Activated naive CD8-positive, alpha-beta T cell treated with anti-CD3 and anti-CD28 coated beads, Interleukin-2, amount 10 ng/mL, durations not matched to agents 7 days and 5 days (primary cell): ENCODE results near the gene COA1. TPM values are rescaled to one million over a fixed set of nuclear protein-coding genes. Genes with fewer than 3 reads are reported as not detected.
A peak's percentile ranks its signal among the peaks of the same experiment; 100 is the strongest.

Experiments used
- ATAC-seq: fragments of 150-1000 bp; cut with Tn5 transposase; one replicate; pipeline ENCODE4 v1.10.0; 2021; ENCODE audit warnings: low read depth, moderate library complexity
- POLR2A ChIA-PET: fragments of 350-600 bp; sonication (Branson Sonifier 250); formaldehyde crosslinking; loops from one replicate; lab custom pipeline; 2021; ENCODE audit warnings: antibody characterized with exemption; lab: Charles Lee
- DNase-seq: peaks from one replicate; pipeline ENCODE4 v3.0.0; 2021
- H3K27ac Mint-ChIP-seq: one replicate; pipeline ENCODE4 v1.8.0; 2022; ENCODE audit warnings: mild to moderate bottlenecking, mixed read lengths
- H3K27me3 Mint-ChIP-seq: one replicate; pipeline ENCODE4 v1.8.0; 2022; ENCODE audit warnings: mild to moderate bottlenecking, moderate library complexity, mixed read lengths
- H3K36me3 Mint-ChIP-seq: one replicate; pipeline ENCODE4 v1.8.0; 2021; ENCODE audit warnings: mild to moderate bottlenecking, mixed read lengths
- H3K4me1 Mint-ChIP-seq: one replicate; pipeline ENCODE4 v1.8.0; 2021; ENCODE audit warnings: mixed read lengths
- H3K4me3 Mint-ChIP-seq: one replicate; pipeline ENCODE4 v1.8.0; 2022; ENCODE audit warnings: mild to moderate bottlenecking, moderate library complexity, mixed read lengths
- H3K9me3 Mint-ChIP-seq: one replicate; pipeline ENCODE4 v1.8.0; 2021; ENCODE audit warnings: mixed read lengths
- total RNA-seq, 2 experiments: library from RNA; stranded (reverse); gene quantifications; one replicate each; pipeline ENCODE4 v1.2.3, GENCODE V29; 2021

COA1 gene
- total RNA-seq, 2 experiments from 2014 or later: 72.7 to 80.2 TPM

DNA sequence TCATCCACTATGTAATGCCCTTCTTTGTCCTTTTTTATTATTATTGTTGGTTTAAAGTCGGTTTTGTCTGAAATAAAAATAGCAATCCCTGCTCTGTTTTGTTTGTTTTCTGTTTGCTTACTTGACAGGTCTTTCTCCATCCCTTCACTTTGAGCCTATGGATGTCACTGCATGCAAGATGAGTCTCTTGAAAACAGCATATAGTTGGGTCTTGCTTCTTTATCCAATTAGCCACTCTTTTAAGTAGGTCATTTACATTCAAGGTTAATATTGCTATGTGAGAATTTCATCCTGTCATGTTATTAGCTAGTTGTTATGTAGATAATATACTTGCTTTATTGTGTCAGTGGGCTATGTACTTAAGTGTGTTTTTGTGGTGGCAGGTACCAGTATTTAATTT is 25.8 kb downstream of the COA1 start:
- H3K36me3 Mint-ChIP-seq: peaks cover 52% of the 10 kb centered on the region
- H3K4me1 Mint-ChIP-seq: peaks cover 48% of the 10 kb centered on the region
- H3K27ac Mint-ChIP-seq: no peak overlapping the region
- H3K4me3 Mint-ChIP-seq: no peak overlapping the region
- peaks cover 24% of the 10 kb centered on the region for H3K9me3 Mint-ChIP-seq
- POLR2A ChIA-PET: interaction anchor here (1.0 kb wide), 1 partner anchor 121 kb away, joined by 8 read pairs; the partner anchor contains the start of gene STK17A
- DNase-seq (no peak), ATAC-seq (no peak)
- no peaks in the 10 kb centered on the region for H3K27me3 Mint-ChIP-seq

DNA sequence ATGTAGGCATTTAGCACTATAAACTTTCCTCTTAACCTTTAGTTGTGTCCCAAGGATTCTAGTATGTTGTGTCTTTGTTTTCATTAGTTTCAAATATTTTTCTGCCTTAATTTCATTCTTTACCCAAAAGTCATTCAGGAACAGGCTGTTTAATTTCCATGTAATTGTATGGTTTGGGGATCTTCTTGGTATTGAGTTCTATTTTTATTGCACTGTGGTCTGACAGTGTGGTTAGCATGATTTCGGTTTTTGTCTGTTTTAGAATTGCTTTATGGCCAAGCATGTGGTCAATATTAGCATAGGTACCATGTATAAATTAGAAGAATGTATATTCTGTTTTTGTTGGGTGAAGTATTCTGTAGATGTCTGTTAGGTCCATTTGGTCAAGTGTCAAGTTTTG is 26.3 kb downstream of the COA1 start:
- Mint-ChIP-seq H3K4me3 (peak overlapping the region; percentile 39), H3K9me3 (peaks cover 19% of the 10 kb centered on the region), H3K36me3 (peaks cover 46% of the 10 kb centered on the region), H3K4me1 (peaks cover 49% of the 10 kb centered on the region), H3K27me3 (no peaks in the 10 kb centered on the region), H3K27ac (no peak overlapping the region)
- DNase-seq: no peak
- ATAC-seq: no peak
- POLR2A ChIA-PET: interaction anchor here (0.9 kb wide), 1 partner anchor 121 kb away, joined by 6 read pairs; the partner anchor contains the start of gene STK17A

DNA sequence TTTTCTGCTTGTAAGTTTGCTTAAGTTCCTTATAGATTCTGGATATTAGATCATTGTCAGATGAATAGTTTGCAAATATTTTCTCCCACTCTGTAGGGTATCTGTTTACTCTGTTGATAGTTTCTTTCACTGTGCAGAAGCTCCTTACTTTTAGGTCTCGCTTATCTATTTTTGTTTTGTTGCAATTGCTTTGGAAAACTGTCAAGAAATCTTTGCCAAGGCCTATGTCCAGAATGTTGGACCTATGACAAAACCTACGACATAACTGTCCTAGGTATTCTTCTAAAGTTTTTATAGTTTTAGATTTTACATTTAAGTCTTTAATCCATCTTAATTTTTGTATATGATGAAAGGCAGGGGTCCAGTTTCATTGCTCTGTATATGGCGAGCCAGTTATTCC is 27.4 kb downstream of the COA1 start:
- POLR2A ChIA-PET: interaction anchor here (0.9 to 5.2 kb wide), 2 partner anchors 118 to 119 kb away, joined by 6 to 143 read pairs; partner anchors contain the start of gene STK17A
- DNase-seq: no peak
- ATAC-seq: no peak
- H3K4me3 Mint-ChIP-seq: no peak overlapping the region
- H3K27me3 Mint-ChIP-seq: no peaks in the 10 kb centered on the region
- H3K9me3 Mint-ChIP-seq: peaks cover 13% of the 10 kb centered on the region
- peaks cover 53% of the 10 kb centered on the region for H3K4me1 Mint-ChIP-seq
- peaks cover 38% of the 10 kb centered on the region for H3K36me3 Mint-ChIP-seq
- no peak overlapping the region for H3K27ac Mint-ChIP-seq

DNA sequence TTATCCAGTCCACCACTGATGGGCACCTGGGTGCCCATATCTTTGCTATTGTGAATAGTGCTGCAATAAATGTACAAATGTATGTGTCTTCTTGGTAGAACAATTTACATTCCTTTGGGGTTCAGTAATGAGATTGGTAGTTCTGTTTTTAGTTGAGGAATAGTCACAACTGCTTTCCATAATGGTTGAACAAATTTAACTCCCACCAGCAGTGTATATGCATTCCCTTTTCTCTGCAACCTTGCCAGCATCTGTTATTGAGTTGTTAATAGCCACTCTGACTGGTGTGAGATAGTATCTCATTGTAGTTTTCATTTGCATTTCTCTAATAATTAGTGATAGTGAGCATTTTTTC is 27.8 kb downstream of the COA1 start:
- H3K27me3 Mint-ChIP-seq: no peaks in the 10 kb centered on the region
- POLR2A ChIA-PET: interaction anchor here (5.2 kb wide), 1 partner anchor 117 kb away, joined by 143 read pairs; the partner anchor contains the start of gene STK17A
- H3K4me3 Mint-ChIP-seq: no peak overlapping the region
- DNase-seq: no peak
- peaks cover 36% of the 10 kb centered on the region for H3K36me3 Mint-ChIP-seq
- ATAC-seq: no peak
- peaks cover 13% of the 10 kb centered on the region for H3K9me3 Mint-ChIP-seq
- peaks cover 53% of the 10 kb centered on the region for H3K4me1 Mint-ChIP-seq
- H3K27ac Mint-ChIP-seq: no peak overlapping the region

DNA sequence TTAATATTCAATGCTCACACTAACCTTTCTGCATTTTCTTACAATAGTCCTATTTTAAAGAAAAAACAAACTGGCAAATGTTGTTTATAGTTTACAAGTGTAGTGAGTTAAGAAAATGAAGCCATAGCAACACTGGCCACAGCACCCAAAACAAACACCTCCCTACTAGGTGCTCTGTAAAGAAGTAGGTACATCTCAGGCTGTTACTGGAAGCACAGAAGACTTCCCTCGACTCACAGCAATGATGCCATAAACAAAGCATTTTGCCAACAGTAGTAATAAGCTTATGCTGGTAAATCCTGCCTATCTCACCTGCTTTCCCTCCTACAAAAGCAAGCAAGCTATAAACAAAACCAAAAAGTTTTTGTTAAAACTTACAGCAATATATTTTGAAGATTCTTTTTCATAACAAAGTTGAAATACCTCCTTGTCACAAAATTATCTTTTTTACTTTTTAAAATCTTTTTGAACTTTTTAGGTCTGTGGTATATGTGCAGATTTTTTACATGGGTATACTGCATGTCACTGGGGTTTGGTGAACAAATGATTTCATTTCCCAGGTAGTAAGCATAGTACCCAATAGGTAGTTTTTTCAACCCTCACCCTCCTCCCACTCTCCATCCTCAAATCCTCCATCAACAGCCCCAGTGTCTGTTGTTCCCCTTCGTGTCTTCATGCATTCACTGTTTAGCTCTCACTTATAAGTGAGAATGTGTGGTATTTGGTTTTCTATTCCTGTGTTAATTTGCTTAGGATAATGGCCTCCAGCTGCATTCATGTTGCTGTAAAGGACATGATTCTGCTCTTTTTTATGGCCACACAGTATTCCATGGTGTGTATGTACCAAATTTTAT is 28.4 kb downstream of the COA1 start:
- H3K9me3 Mint-ChIP-seq: peaks cover 13% of the 10 kb centered on the region
- no peak for ATAC-seq
- H3K27ac Mint-ChIP-seq: no peak overlapping the region
- no peak for DNase-seq
- H3K27me3 Mint-ChIP-seq: no peaks in the 10 kb centered on the region
- H3K4me1 Mint-ChIP-seq: peaks cover 53% of the 10 kb centered on the region
- H3K36me3 Mint-ChIP-seq: peaks cover 35% of the 10 kb centered on the region
- POLR2A ChIA-PET: interaction anchor here (0.6 to 5.2 kb wide), 4 partner anchors 53 to 117 kb away, joined by 4 to 143 read pairs (median 16); partner anchors contain the start of gene STK17A
- H3K4me3 Mint-ChIP-seq: no peak overlapping the region

DNA sequence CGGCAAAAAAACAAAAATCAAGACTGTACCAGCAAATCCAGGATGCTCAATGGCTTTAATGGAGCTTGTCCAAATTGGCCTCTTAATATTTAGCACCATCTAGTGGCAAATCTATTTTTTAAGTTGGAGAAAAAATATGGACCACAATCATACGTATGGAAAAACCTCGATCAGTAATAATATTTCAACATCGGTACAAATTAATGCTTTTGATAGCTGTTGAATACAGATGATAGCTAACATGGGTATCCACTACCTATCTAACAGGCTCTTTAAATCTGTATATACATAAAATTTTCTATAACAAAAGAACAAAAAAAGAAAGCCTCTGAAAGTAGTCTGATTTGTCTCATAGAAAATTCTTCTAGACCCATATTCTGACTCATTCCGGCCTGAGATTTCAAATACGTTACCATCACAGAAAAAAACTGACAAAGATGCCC is 29.2 kb downstream of the COA1 start:
- POLR2A ChIA-PET: interaction anchor here (0.5 to 5.2 kb wide), 7 partner anchors 52 to 116 kb away, joined by 3 to 143 read pairs (median 4); partner anchors contain the start of gene STK17A
- ATAC-seq: peak; percentile 48
- Mint-ChIP-seq H3K4me3 (no peak overlapping the region), H3K36me3 (peaks cover 27% of the 10 kb centered on the region), H3K4me1 (peaks cover 49% of the 10 kb centered on the region), H3K27ac (no peak overlapping the region), H3K9me3 (peaks cover 11% of the 10 kb centered on the region), H3K27me3 (no peaks in the 10 kb centered on the region)
- no peak for DNase-seq

DNA sequence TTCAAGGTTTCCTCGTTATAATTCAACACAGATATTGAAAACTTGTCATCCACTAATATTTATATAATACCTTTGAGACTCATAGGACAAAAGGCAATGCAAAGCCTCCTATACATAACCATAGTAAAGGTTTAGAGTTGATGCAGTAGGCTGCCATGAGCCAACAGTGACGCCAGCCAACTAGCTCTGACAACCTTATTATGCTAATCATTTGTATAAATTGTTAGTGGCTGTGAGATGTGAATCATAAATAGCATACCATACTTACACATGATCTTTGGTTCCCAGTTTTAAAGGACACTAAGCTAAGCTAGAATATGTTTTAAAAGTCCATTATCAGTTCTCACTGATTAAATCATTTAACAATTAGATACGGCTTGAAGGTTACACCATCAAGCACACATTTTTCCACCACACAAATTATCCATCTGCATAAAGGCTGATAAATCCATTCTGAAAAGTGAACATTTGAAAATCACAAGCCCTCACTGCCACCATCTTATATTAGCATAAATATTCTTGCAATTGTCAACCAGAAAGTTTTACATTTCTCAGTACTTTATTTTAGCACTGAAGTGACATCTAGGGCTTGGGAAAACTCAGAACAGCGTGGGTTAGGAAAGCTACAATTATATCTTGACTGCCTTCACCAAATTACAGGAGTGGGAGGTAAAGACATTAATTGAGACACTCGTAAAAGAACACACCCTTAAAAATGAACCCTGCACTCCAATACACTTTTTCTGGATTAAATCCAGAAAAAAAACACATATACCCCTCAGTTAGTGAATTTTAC is 30.7 kb downstream of the COA1 start:
- ATAC-seq: no peak
- no peak for DNase-seq
- Mint-ChIP-seq H3K9me3 (peaks cover 3% of the 10 kb centered on the region), H3K4me3 (no peak overlapping the region), H3K27ac (no peak overlapping the region), H3K27me3 (no peaks in the 10 kb centered on the region), H3K4me1 (peaks cover 41% of the 10 kb centered on the region), H3K36me3 (peaks cover 13% of the 10 kb centered on the region)
- POLR2A ChIA-PET: interaction anchor here (1.3 to 5.2 kb wide), 3 partner anchors 50 to 114 kb away, joined by 4 to 143 read pairs (median 27); partner anchors contain the start of gene STK17A

DNA sequence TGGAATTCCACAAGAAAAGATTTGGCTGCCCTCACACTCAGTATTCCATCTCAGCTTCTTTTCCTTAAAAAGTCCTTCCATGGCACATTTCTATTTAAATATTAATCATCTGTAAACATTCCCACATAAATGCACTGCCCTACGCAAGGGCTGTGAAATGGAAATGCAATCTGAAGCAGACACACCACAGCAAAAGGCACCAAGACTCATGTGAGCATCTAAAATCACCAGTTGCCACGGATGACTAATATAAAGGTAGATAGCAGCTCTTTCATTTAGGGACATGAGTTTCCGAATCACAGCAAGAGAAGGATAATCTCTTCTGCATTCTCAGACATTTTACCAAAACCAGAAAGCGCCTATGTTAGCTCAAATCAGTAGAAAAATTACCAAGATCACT is 31.6 kb downstream of the COA1 start:
- POLR2A ChIA-PET: interaction anchor here (1.3 to 5.2 kb wide), 3 partner anchors 49 to 113 kb away, joined by 4 to 143 read pairs (median 27); partner anchors contain the start of gene STK17A
- H3K4me3 Mint-ChIP-seq: no peak overlapping the region
- H3K27ac Mint-ChIP-seq: no peak overlapping the region
- H3K27me3 Mint-ChIP-seq: no peaks in the 10 kb centered on the region
- ATAC-seq: no peak
- H3K36me3 Mint-ChIP-seq: peaks cover 6% of the 10 kb centered on the region
- peaks cover 31% of the 10 kb centered on the region for H3K4me1 Mint-ChIP-seq
- DNase-seq: no peak
- no peaks in the 10 kb centered on the region for H3K9me3 Mint-ChIP-seq

DNA sequence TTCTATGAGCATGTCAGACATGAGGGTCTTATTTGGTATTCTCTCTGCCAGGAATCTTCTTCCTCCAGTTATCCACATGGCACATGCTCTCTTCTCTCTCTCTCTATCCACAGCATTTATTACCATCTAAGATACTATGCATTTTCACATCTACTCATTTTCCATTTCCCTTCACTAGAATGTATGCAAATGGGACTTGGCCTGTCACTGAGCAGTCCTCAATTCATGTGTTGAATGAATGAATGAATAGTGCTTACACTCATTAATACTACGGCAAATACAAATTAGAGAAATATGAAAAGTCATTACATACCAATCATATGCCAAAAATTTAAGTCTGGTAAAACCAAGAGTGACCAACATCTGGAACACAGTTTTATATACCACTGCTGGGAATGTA is 34.0 kb downstream of the COA1 start:
- POLR2A ChIA-PET: no interaction called here
- peaks cover 2% of the 10 kb centered on the region for H3K36me3 Mint-ChIP-seq
- peaks cover 21% of the 10 kb centered on the region for H3K4me1 Mint-ChIP-seq
- DNase-seq (no peak), ATAC-seq (no peak)
- H3K27ac Mint-ChIP-seq: no peak overlapping the region
- no peaks in the 10 kb centered on the region for H3K27me3 Mint-ChIP-seq
- H3K4me3 Mint-ChIP-seq: no peak overlapping the region
- H3K9me3 Mint-ChIP-seq: no peaks in the 10 kb centered on the region

DNA sequence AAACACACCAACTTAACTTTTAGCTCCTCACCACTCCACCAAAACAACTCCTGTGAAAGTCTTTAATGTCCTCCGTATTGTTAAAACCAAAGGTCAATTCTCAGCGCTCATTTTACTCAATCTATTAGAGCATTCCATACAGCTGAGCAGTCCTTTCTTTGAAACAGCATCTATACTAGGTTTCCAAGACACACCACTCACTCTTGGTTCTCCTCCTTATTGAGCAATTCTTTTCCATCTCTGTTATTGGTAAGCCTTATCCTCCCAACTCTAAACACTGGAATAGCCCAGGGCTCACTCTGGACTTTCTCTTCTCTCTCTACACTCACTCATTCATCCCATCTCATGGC is 34.9 kb downstream of the COA1 start:
- no peaks in the 10 kb centered on the region for H3K9me3 Mint-ChIP-seq
- DNase-seq (no peak), ATAC-seq (no peak)
- H3K27me3 Mint-ChIP-seq: no peaks in the 10 kb centered on the region
- H3K27ac Mint-ChIP-seq: no peak overlapping the region
- H3K4me3 Mint-ChIP-seq: no peak overlapping the region
- peaks cover 2% of the 10 kb centered on the region for H3K36me3 Mint-ChIP-seq
- peaks cover 17% of the 10 kb centered on the region for H3K4me1 Mint-ChIP-seq
- POLR2A ChIA-PET: interaction anchor here (1.6 kb wide), 1 partner anchor 112 kb away, joined by 6 read pairs; the partner anchor contains the start of gene STK17A

DNA sequence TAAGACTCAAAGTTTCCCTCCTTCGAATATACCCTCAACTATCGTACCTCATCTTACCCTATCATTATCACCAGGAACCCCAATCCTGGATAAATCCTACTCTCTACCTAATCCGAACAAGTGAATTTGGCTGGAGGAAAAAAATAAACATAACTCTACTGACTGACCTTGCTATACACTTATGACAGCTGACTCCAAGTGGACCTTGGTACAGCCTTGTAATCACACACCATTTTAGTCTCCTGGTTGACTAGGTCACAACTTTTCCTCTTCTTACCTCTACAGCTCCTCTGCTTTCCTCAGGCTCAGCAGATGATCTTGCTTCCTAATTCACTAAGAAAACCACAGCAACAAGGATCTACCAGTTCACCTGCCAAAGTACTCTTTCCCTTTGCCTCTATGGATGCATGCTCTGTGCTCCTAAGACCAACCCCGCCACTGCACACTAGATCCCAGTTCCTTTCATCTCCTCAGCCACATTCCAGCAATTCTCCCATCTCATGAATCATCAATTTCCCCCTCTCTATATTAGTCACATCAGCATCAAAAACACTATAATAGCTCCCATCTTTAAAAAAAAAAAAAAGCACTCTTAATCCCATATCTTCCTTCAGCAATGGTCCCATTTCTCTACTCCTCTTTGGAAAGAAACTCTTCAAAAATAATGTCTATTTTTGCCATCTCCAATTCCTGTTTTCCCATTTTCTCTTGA is 35.5 kb downstream of the COA1 start:
- Mint-ChIP-seq H3K36me3 (peaks cover 2% of the 10 kb centered on the region), H3K27ac (no peak overlapping the region), H3K4me1 (peaks cover 17% of the 10 kb centered on the region), H3K9me3 (no peaks in the 10 kb centered on the region), H3K4me3 (no peak overlapping the region), H3K27me3 (no peaks in the 10 kb centered on the region)
- POLR2A ChIA-PET: interaction anchor here (1.0 to 1.6 kb wide), 2 partner anchors 42 to 111 kb away, joined by 3 to 6 read pairs; partner anchors contain the start of gene STK17A
- DNase-seq: no peak
- no peak for ATAC-seq

DNA sequence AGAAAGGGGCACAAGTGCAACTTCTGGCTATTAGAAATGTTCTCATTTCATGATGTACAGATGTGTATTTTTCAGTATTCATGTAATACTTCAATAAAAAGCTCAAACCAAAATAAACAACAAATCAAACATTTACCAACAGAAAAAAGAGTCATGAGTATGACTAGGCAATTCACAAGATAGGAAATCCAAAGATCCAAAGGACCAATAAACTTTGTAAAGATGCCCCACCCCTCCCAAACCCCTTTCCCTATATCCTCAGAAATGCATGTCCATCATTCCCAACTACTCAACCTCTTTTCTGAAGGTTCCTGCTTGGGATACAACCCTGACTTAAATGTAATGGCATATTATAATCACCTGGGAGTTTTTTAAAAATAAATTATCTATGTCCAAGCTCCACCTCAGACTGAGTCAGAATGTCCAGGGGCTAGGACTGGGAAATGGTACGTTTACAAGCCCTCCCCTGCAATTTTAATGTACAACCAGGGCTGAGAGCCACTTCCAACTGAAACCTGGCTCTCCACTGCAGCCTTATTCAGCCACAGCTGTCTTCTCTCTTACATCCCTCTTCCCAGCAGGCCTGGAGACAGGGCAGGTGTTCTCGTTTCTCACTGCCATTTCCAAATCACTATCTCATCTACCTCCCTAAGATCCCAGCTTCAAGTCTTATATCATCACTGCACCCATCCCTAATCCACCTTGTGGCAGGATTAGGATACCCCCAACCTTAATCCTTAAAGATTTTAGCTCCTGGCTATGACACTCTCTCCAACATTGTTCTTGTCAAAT is 36.5 kb downstream of the COA1 start:
- Mint-ChIP-seq H3K9me3 (peaks cover 3% of the 10 kb centered on the region), H3K4me1 (peaks cover 13% of the 10 kb centered on the region), H3K36me3 (peaks cover 8% of the 10 kb centered on the region), H3K27ac (no peak overlapping the region), H3K4me3 (no peak overlapping the region), H3K27me3 (no peaks in the 10 kb centered on the region)
- POLR2A ChIA-PET: interaction anchor here (1.0 to 1.6 kb wide), 4 partner anchors 41 to 110 kb away, joined by 3 to 6 read pairs (median 4); partner anchors contain the start of gene STK17A
- ATAC-seq (no peak), DNase-seq (no peak)
